ENCODE results near the gene AXL.

GRCh38 chr19:41228486-41228885, 9.5 kb downstream of the AXL start:
- TF ChIP-seq, protein P1, sequence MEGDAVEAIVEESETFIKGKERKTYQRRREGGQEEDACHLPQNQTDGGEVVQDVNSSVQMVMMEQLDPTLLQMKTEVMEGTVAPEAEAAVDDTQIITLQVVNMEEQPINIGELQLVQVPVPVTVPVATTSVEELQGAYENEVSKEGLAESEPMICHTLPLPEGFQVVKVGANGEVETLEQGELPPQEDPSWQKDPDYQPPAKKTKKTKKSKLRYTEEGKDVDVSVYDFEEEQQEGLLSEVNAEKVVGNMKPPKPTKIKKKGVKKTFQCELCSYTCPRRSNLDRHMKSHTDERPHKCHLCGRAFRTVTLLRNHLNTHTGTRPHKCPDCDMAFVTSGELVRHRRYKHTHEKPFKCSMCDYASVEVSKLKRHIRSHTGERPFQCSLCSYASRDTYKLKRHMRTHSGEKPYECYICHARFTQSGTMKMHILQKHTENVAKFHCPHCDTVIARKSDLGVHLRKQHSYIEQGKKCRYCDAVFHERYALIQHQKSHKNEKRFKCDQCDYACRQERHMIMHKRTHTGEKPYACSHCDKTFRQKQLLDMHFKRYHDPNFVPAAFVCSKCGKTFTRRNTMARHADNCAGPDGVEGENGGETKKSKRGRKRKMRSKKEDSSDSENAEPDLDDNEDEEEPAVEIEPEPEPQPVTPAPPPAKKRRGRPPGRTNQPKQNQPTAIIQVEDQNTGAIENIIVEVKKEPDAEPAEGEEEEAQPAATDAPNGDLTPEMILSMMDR (IDR thresholded peaks at IDR 0.05): no peak
- no peak for TF ChIP-seq POLR2A (IDR thresholded peaks at IDR 0.05)

Data from Peyer's patch (tissue), 4 donors.